Central memory CD4-positive, alpha-beta T cell (primary cell): Measurements from ENCODE around the gene GSTA5.
"Not testable (repeated sequence)": the region's sequence is repeated elsewhere in the genome, so short reads cannot be mapped to it uniquely, and the experiment has no call there.

Source experiments
- DNase-seq: peaks from one replicate; pipeline ENCODE4 v3.0.0; 2022
- total RNA-seq, 3 experiments: gene quantifications; one replicate each; lab custom pipeline; 2026; lab: John Stamatoyannopoulos, UW

GSTA5 gene
- total RNA-seq, result 0 reads per million in 3 experiments

GRCh38 chr6:52840763-52841585 is at the start of gene GSTA5:
Gene GSTA5 (minus strand): TSS chr6:52840813.
- DNase-seq, result no peak

- DNase-seq, result no peak
These were observed 49.4 kb upstream of the GSTA5 start for GRCh38 chr6:52890018-52890417.

GRCh38 chr6:52887910-52888524 is 47.4 kb upstream of the GSTA5 start:
- no peak for DNase-seq

- DNase-seq, result peak; percentile 59
These were observed 41.6 kb upstream of the GSTA5 start for GRCh38 chr6:52881996-52882841.

- DNase-seq, result no peak
These were observed 41.0 kb upstream of the GSTA5 start for GRCh38 chr6:52881662-52881995.

- DNase-seq, result no peak
These were observed 37.2 kb upstream of the GSTA5 start for GRCh38 chr6:52877786-52878185.

- no peak for DNase-seq
These were observed 36.6 kb upstream of the GSTA5 start for GRCh38 chr6:52877168-52877567.

GRCh38 chr6:52876056-52876787 is 35.6 kb upstream of the GSTA5 start:
- no peak for DNase-seq

GRCh38 chr6:52872031-52872430 is 31.4 kb upstream of the GSTA5 start:
- DNase-seq, result no peak

- no peak for DNase-seq
These were observed 31.0 kb upstream of the GSTA5 start for GRCh38 chr6:52871621-52872020.

GRCh38 chr6:52870335-52871091 is 29.9 kb upstream of the GSTA5 start:
- DNase-seq, result not testable (repeated sequence)

GRCh38 chr6:52868899-52869298 is 28.3 kb upstream of the GSTA5 start:
- DNase-seq, result not testable (repeated sequence)

- DNase-seq, result no peak
These were observed 27.6 kb upstream of the GSTA5 start for GRCh38 chr6:52868240-52868639.

- DNase-seq, result not testable (repeated sequence)
These were observed 20.5 kb upstream of the GSTA5 start for GRCh38 chr6:52861151-52861550.

- no peak for DNase-seq
These were observed 17.8 kb upstream of the GSTA5 start for GRCh38 chr6:52858416-52858815.

- not testable (repeated sequence) for DNase-seq
These were observed 15.5 kb upstream of the GSTA5 start for GRCh38 chr6:52856137-52856536.

- no peak for DNase-seq
These were observed 8.5 kb upstream of the GSTA5 start for GRCh38 chr6:52849137-52849536.

GRCh38 chr6:52846002-52846401 is 5.4 kb upstream of the GSTA5 start:
- DNase-seq, result no peak

GRCh38 chr6:52843605-52844004 is 3.0 kb upstream of the GSTA5 start:
- no peak for DNase-seq

- DNase-seq, result peak; percentile 25
These were observed 1.2 kb downstream of the GSTA5 start for GRCh38 chr6:52839124-52840055.

- DNase-seq, result no peak
These were observed 6.1 kb downstream of the GSTA5 start for GRCh38 chr6:52834481-52834880.
